Measurements from ENCODE around the gene RTN4RL1.

DNA sequence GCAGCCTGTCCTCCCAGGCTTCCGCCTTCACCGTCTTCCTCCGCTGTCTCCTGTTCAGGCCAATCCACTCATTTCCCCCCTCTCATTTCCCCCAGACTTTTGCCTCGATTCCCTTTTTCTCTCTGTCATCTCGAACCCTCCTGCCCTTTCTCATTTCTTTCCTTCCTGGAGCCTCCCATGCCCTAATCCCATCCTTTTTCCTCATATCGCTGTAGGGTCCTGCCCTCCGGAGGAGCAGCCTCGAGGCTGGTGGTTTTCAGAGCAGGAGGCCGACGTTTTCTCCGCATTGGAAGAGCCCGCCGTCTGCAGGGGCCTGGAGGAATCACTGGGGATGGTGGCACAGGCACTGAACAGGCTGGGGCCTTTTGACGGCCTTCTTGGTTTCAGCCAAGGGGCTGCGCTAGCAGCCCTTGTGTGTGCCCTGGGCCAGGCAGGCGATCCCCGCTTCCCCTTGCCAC, 17.3 kb upstream of the RTN4RL1 start:
- TF ChIP-seq, protein P1, sequence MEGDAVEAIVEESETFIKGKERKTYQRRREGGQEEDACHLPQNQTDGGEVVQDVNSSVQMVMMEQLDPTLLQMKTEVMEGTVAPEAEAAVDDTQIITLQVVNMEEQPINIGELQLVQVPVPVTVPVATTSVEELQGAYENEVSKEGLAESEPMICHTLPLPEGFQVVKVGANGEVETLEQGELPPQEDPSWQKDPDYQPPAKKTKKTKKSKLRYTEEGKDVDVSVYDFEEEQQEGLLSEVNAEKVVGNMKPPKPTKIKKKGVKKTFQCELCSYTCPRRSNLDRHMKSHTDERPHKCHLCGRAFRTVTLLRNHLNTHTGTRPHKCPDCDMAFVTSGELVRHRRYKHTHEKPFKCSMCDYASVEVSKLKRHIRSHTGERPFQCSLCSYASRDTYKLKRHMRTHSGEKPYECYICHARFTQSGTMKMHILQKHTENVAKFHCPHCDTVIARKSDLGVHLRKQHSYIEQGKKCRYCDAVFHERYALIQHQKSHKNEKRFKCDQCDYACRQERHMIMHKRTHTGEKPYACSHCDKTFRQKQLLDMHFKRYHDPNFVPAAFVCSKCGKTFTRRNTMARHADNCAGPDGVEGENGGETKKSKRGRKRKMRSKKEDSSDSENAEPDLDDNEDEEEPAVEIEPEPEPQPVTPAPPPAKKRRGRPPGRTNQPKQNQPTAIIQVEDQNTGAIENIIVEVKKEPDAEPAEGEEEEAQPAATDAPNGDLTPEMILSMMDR (IDR thresholded peaks at IDR 0.05) = no peak
- TF ChIP-seq POLR2A (IDR thresholded peaks at IDR 0.05) (no peak), EP300 (IDR thresholded peaks at IDR 0.05) (no peak)

Measured in tibial nerve (tissue), 4 donors.